IMR-90 (cell line): ENCODE data around the gene HS6ST3. TPM values are rescaled to one million over a fixed set of nuclear protein-coding genes. Genes with fewer than 3 reads are reported as not detected.

Experiments used
- ATAC-seq: fragments of 200-7000 bp; cut with Tn5 transposase; 2 replicates; pipeline ENCODE4 v1.9.1; 2020; ENCODE audit warnings: low read depth, mild to moderate bottlenecking, moderate library complexity
- BruUV-seq: library from RNA; stranded (reverse); fragments of 400-500 nt; replicated peaks from 2 replicates; lab custom pipeline; 2021; lab: Mats Ljungman, UMichigan
- CTCF ChIA-PET: fragments of 300-600 bp; formaldehyde crosslinking; extraction: SDS; loops from one replicate; lab custom pipeline; 2021; ENCODE audit warnings: antibody characterized with exemption; lab: Yijun Ruan, JAX
- POLR2A ChIA-PET: fragments of 300-600 bp; sonication (Branson Sonifier 250); formaldehyde crosslinking; loops from one replicate; lab custom pipeline; 2022; ENCODE audit warnings: antibody characterized with exemption; ENCODE audit not compliant: unreplicated experiment; lab: Charles Lee
- DNase-seq: peaks from one replicate; pipeline ENCODE4 v3.0.0; 2013
- H2AFZ ChIP-seq: replicated peaks from 2 replicates; pipeline ENCODE3; 2013; ENCODE audit warnings: low read length, mild to moderate bottlenecking; ENCODE audit not compliant: poor library complexity
- H2AK5ac ChIP-seq: 2 replicates; pipeline ENCODE4 v1.6.1; 2013; ENCODE audit warnings: low read depth, low read length, inconsistent platforms
- H2AK9ac ChIP-seq: replicated peaks from 2 replicates; pipeline ENCODE3; 2013; ENCODE audit warnings: mild to moderate bottlenecking, low read depth, low read length, moderate library complexity; ENCODE audit not compliant: poor library complexity
- H2BK120ac ChIP-seq: 2 replicates; pipeline ENCODE4 v1.6.1; 2013; ENCODE audit warnings: low read depth, low read length, inconsistent platforms
- H2BK15ac ChIP-seq: 3 replicates; pipeline ENCODE4 v1.6.1; 2013; ENCODE audit warnings: low read depth, low read length, inconsistent platforms
- H2BK20ac ChIP-seq: 2 replicates; pipeline ENCODE4 v1.6.1; 2013; ENCODE audit warnings: low read depth, mild to moderate bottlenecking, inconsistent platforms, low read length, moderate library complexity
- H2BK5ac ChIP-seq: 2 replicates; pipeline ENCODE4 v1.6.1; 2013; ENCODE audit warnings: mild to moderate bottlenecking, low read depth, low read length, inconsistent platforms; ENCODE audit not compliant: poor library complexity, severe bottlenecking
- H3K14ac ChIP-seq: replicated peaks from 2 replicates; pipeline ENCODE4 v1.6.1; 2013; ENCODE audit warnings: low read depth, low read length, inconsistent platforms
- H3K18ac ChIP-seq: 2 replicates; pipeline ENCODE4 v1.6.1; 2013; ENCODE audit warnings: low read depth, low read length, control low read depth
- H3K23ac ChIP-seq: 2 replicates; pipeline ENCODE4 v1.6.1; 2013; ENCODE audit warnings: low read depth, low read length, inconsistent platforms
- H3K27ac ChIP-seq: 2 replicates; pipeline ENCODE4 v1.5.1; 2013; ENCODE audit warnings: mild to moderate bottlenecking, control low read depth, low read length; ENCODE audit not compliant: insufficient read depth
- H3K27me3 ChIP-seq: 2 replicates; pipeline ENCODE4 v1.6.1; 2013; ENCODE audit warnings: low read length; ENCODE audit not compliant: control insufficient read depth, insufficient read depth
- H3K36me3 ChIP-seq: 2 replicates; pipeline ENCODE4 v1.6.1; 2013; ENCODE audit warnings: low read length, mixed read lengths; ENCODE audit not compliant: control insufficient read depth, insufficient read depth
- H3K4ac ChIP-seq: 2 replicates; pipeline ENCODE4 v1.6.1; 2013; ENCODE audit warnings: low read depth, low read length, inconsistent platforms
- H3K4me1 ChIP-seq: 2 replicates; pipeline ENCODE4 v1.6.1; 2013; ENCODE audit warnings: low read length, mixed read lengths; ENCODE audit not compliant: control insufficient read depth, insufficient read depth
- H3K4me2 ChIP-seq: 2 replicates; pipeline ENCODE4 v1.6.1; 2013; ENCODE audit warnings: low read depth, mild to moderate bottlenecking, control low read depth, low read length, moderate library complexity
- H3K4me3 ChIP-seq: 2 replicates; pipeline ENCODE4 v1.5.1; 2013; ENCODE audit warnings: low read depth, mild to moderate bottlenecking, control low read depth, low read length, moderate library complexity; ENCODE audit not compliant: insufficient read depth
- H3K56ac ChIP-seq: 2 replicates; pipeline ENCODE4 v1.6.1; 2013; ENCODE audit warnings: low read length, inconsistent platforms; ENCODE audit not compliant: insufficient read depth; ENCODE audit errors: extremely low read depth
- H3K79me1 ChIP-seq, 2 experiments: 2 replicates each; pipeline ENCODE4 v1.6.1; 2013; ENCODE audit warnings: low read length in 2 of 2, inconsistent platforms in 1 of 2, low read depth in 1 of 2
- H3K9ac ChIP-seq: 2 replicates; pipeline ENCODE4 v1.6.1; 2013; ENCODE audit warnings: low read depth, low read length, control low read depth
- H3K9me1 ChIP-seq: 2 replicates; pipeline ENCODE4 v1.6.1; 2013; ENCODE audit warnings: low read length, inconsistent platforms; ENCODE audit not compliant: insufficient read depth
- H3K9me3 ChIP-seq: 2 replicates; pipeline ENCODE4 v1.6.1; 2013; ENCODE audit warnings: low read length; ENCODE audit not compliant: control insufficient read depth, insufficient read depth
- H4K20me1 ChIP-seq: 2 replicates; pipeline ENCODE4 v1.6.1; 2013; ENCODE audit warnings: low read length, inconsistent platforms; ENCODE audit not compliant: insufficient read depth
- H4K5ac ChIP-seq: 2 replicates; pipeline ENCODE4 v1.6.1; 2013; ENCODE audit warnings: mild to moderate bottlenecking, low read depth, low read length, control low read depth
- H4K8ac ChIP-seq, 2 experiments: 2 replicates each; pipeline ENCODE4 v1.6.1; 2013; ENCODE audit warnings: low read depth in 2 of 2, low read length in 2 of 2, control low read depth in 1 of 2, inconsistent platforms in 1 of 2
- H4K91ac ChIP-seq: 2 replicates; pipeline ENCODE4 v1.6.1; 2013; ENCODE audit warnings: low read depth, low read length, inconsistent platforms; ENCODE audit not compliant: insufficient read depth
- BHLHE40 ChIP-seq: fragments of 150-350 bp; IDR thresholded peaks from 2 replicates; pipeline ENCODE4 v1.6.1; 2016; ENCODE audit warnings: mild to moderate bottlenecking, low read depth, low read length
- CEBPB ChIP-seq: IDR thresholded peaks from 2 replicates; pipeline ENCODE4 v1.6.1; 2012; ENCODE audit warnings: low read depth, low read length, improper control_type of control experiment
- CHD1 ChIP-seq: IDR thresholded peaks from 2 replicates; pipeline ENCODE4 v1.6.1; 2012; ENCODE audit warnings: low read depth, low read length, improper control_type of control experiment
- MXI1 ChIP-seq: IDR thresholded peaks from 2 replicates; pipeline ENCODE4 v1.6.1; 2012; ENCODE audit warnings: low read depth, mild to moderate bottlenecking, low read length, moderate library complexity, borderline replicate concordance
- RFX5 ChIP-seq: IDR thresholded peaks from 2 replicates; pipeline ENCODE4 v1.8.0; 2012; ENCODE audit warnings: low read depth, mild to moderate bottlenecking, low read length, moderate library complexity
- WGBS, 2 experiments: methylation state at CpG; one replicate each; pipeline versions ENCODE4 v1.1.5 to v1.1.7; 2013; ENCODE audit warnings: missing lambda C conversion rate in 2 of 2; ENCODE audit not compliant: insufficient read length in 1 of 2; ENCODE audit errors: extremely low coverage in 2 of 2; 5-methylcytosine and 5-hydroxymethylcytosine counted together
- dilution Hi-C: fragments of 300-500 bp; cut with HindIII; formaldehyde crosslinking; loops from one replicate; pipeline ENCODE4 v1.14.3; 2018; ENCODE audit warnings: low sequenced_read_pairs; ENCODE audit not compliant: unreplicated experiment
- in situ Hi-C: fragments of 300-500 bp; cut with MboI; formaldehyde crosslinking; loops from 3 replicates; pipeline ENCODE4 v1.14.3; 2019; ENCODE audit warnings: low sequenced_read_pairs, inconsistent platforms, mixed read lengths
- intact Hi-C: fragments of 100-400 bp; cut with micrococcal nuclease; formaldehyde crosslinking; loops from 2 replicates; pipeline ENCODE4 v1.10.0; 2022
- polyA plus RNA-seq, 3 experiments: library from polyadenylated mRNA; depleted of rRNA; stranded (reverse); fragments of >200 nt; gene quantifications; 2 replicates each; pipeline ENCODE4 v1.2.3, GENCODE V29; 2012; ENCODE audit warnings: low replicate concordance in 1 of 3
- total RNA-seq: library from RNA; depleted of rRNA; stranded (reverse); fragments of >200 nt; gene quantifications from 2 replicates; pipeline ENCODE4 v1.2.3, GENCODE V29; 2012
- TF ChIP-seq, protein P1 (sequence below): conservative IDR thresholded peaks from 2 replicates; pipeline ENCODE4 v1.5.1; 2012; ENCODE audit warnings: mild to moderate bottlenecking, low read depth, low read length, improper control_type of control experiment

HS6ST3 gene
- total and polyA plus RNA-seq, 2 of the 4 experiments (the other 2 are of a cell fraction): not detected

GRCh38 chr13:96769874-96770273 lies 680.0 kb downstream of the HS6ST3 start:
- Histone ChIP-seq H3K36me3 (no peaks in the 10 kb centered on the region), H3K4me2 (no peak overlapping the region), H3K27me3 (no peaks in the 10 kb centered on the region), H3K27ac (no peak overlapping the region), H4K8ac (no peak overlapping the region), H2BK15ac (no peak overlapping the region), H3K23ac (no peak overlapping the region), H3K14ac (no peak overlapping the region), H3K79me1 (no peaks in the 10 kb centered on the region), H3K9me3 (no peaks in the 10 kb centered on the region; the same call in 1 of the 2 replicates), H2AFZ (no peak overlapping the region), H2BK120ac (no peak overlapping the region), H3K4ac (no peak overlapping the region), H3K4me3 (no peak overlapping the region), H4K5ac (no peak overlapping the region), H3K9me1 (no peaks in the 10 kb centered on the region), H2BK20ac (no peak overlapping the region), H3K4me1 (no peaks in the 10 kb centered on the region), H2BK5ac (no peak overlapping the region), H2AK5ac (no peak overlapping the region), H3K56ac (no peak overlapping the region), H3K18ac (no peak overlapping the region), H3K9ac (no peak overlapping the region), H2AK9ac (no peak overlapping the region), H4K20me1 (no peaks in the 10 kb centered on the region), H4K91ac (no peak overlapping the region)
- intact Hi-C loops (no loop called here), dilution Hi-C loops (no loop called here), in situ Hi-C loops (no loop called here)
- DNase-seq (no peak), ATAC-seq (no peak)
- WGBS, 2 experiments: no CpG with 5 or more reads among the region's 1 CpG
- ChIA-PET CTCF (no interaction called here), POLR2A (no interaction called here)
- no TSS peak for BruUV-seq
- TF ChIP-seq, protein P1, sequence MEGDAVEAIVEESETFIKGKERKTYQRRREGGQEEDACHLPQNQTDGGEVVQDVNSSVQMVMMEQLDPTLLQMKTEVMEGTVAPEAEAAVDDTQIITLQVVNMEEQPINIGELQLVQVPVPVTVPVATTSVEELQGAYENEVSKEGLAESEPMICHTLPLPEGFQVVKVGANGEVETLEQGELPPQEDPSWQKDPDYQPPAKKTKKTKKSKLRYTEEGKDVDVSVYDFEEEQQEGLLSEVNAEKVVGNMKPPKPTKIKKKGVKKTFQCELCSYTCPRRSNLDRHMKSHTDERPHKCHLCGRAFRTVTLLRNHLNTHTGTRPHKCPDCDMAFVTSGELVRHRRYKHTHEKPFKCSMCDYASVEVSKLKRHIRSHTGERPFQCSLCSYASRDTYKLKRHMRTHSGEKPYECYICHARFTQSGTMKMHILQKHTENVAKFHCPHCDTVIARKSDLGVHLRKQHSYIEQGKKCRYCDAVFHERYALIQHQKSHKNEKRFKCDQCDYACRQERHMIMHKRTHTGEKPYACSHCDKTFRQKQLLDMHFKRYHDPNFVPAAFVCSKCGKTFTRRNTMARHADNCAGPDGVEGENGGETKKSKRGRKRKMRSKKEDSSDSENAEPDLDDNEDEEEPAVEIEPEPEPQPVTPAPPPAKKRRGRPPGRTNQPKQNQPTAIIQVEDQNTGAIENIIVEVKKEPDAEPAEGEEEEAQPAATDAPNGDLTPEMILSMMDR: no peak
- TF ChIP-seq RFX5 (no peak), MXI1 (no peak), CEBPB (no peak), BHLHE40 (no peak), CHD1 (no peak)
